ENCODE data around the gene TCTN3.
A peak's percentile ranks its signal among the peaks of the same experiment; 100 is the strongest.
"Not testable (repeated sequence)": the region's sequence is repeated elsewhere in the genome, so short reads cannot be mapped to it uniquely, and the experiment has no call there.

TCTN3 gene

GRCh38 chr10:95693668-95694534 lies at the start of gene TCTN3:
Gene TCTN3 (minus strand): TSS chr10:95693927. CDS start chr10:95693899, 28 bp downstream.
- peak; percentile 98 for DNase-seq

GRCh38 chr10:95742962-95743535 lies 49.3 kb upstream of the TCTN3 start:
- DNase-seq, result no peak

GRCh38 chr10:95742485-95742884 lies 48.8 kb upstream of the TCTN3 start:
- no peak for DNase-seq

GRCh38 chr10:95741807-95742467 lies 48.2 kb upstream of the TCTN3 start:
- peak; percentile 41 for DNase-seq

GRCh38 chr10:95739056-95739455 lies 45.3 kb upstream of the TCTN3 start:
- no peak for DNase-seq

GRCh38 chr10:95732907-95733306 lies 39.2 kb upstream of the TCTN3 start:
- DNase-seq, result not testable (repeated sequence)

GRCh38 chr10:95730233-95730632 lies 36.5 kb upstream of the TCTN3 start:
- peak; percentile 61 for DNase-seq

- no peak for DNase-seq
Measured at GRCh38 chr10:95729323-95730055, 35.8 kb upstream of the TCTN3 start.

- no peak for DNase-seq
Measured at GRCh38 chr10:95728526-95728925, 34.8 kb upstream of the TCTN3 start.

- not testable (repeated sequence) for DNase-seq
Measured at GRCh38 chr10:95722496-95722895, 28.8 kb upstream of the TCTN3 start.

GRCh38 chr10:95720745-95721144 lies 27.0 kb upstream of the TCTN3 start:
- DNase-seq, result not testable (repeated sequence)

- DNase-seq, result no peak
Measured at GRCh38 chr10:95716866-95717265, 23.1 kb upstream of the TCTN3 start.

- no peak for DNase-seq
Measured at GRCh38 chr10:95716466-95716865, 22.7 kb upstream of the TCTN3 start.

- no peak for DNase-seq
Measured at GRCh38 chr10:95711492-95711891, 17.8 kb upstream of the TCTN3 start.

GRCh38 chr10:95706990-95707389 lies 13.3 kb upstream of the TCTN3 start:
- no peak for DNase-seq

- no peak for DNase-seq
Measured at GRCh38 chr10:95706573-95706972, 12.8 kb upstream of the TCTN3 start.

- DNase-seq, result no peak
Measured at GRCh38 chr10:95698415-95698814, 4.7 kb upstream of the TCTN3 start.

GRCh38 chr10:95697429-95697828 lies 3.7 kb upstream of the TCTN3 start:
- DNase-seq, result no peak

GRCh38 chr10:95694665-95695064 lies 938 bp upstream of the TCTN3 start:
- no peak for DNase-seq

GRCh38 chr10:95693071-95693667 lies 558 bp downstream of the TCTN3 start:
- peak; percentile 6 for DNase-seq

GRCh38 chr10:95691281-95691680 lies 2.4 kb downstream of the TCTN3 start:
- DNase-seq, result no peak

GRCh38 chr10:95688648-95689047 lies 5.1 kb downstream of the TCTN3 start:
- no peak for DNase-seq

GRCh38 chr10:95683966-95684365 lies 9.8 kb downstream of the TCTN3 start:
- DNase-seq, result no peak
